ENCODE data around the gene HSPA2.

DNA sequence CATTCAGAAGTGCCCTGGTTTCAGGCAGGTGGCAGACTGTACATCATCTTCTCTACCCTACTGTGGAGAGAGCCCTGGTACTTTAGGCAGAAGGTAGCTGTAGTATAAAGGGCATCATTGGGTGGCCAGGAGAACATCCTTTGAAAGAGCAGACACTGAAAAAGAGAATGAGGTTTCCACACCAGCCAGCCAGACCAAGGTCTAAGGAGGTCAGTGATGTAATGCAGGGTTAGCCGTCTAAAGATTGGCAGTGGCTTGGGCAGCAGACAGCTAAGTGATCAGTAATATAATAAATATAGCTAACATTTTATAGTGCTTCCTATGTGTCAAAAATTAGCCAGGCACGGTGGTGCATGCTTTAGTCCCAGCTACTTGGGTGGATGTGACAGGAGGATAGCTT is 48.9 kb upstream of the HSPA2 start:
- TF ChIP-seq POLR2A (IDR thresholded peaks at IDR 0.05), result no peak
- TF ChIP-seq CTCF (IDR thresholded peaks at IDR 0.05), result no peak
